K562 (cell line): ENCODE results near the gene WDR90. TPM values are rescaled to one million over a fixed set of nuclear protein-coding genes. Genes with fewer than 3 reads are reported as not detected.

Experiments
- ATAC-seq: fragments of 200-7000 bp; cut with Tn5 transposase; 3 replicates; pipeline ENCODE4 v1.9.1; 2020; ENCODE audit warnings: moderate library complexity
- Bru-seq: library from RNA; stranded (reverse); fragments of 400-500 nt; gene quantifications from one replicate; lab custom pipeline; 2021; lab: Mats Ljungman, UMichigan
- BruChase-seq, 2 experiments: library from RNA; stranded (reverse); fragments of 400-500 nt; gene quantifications; one replicate each; lab custom pipeline; 2021; lab: Mats Ljungman, UMichigan
- BruUV-seq: library from RNA; stranded (reverse); fragments of 400-500 nt; replicated peaks from 2 replicates; lab custom pipeline; 2021; lab: Mats Ljungman, UMichigan
- CTCF ChIA-PET: fragments of 300-600 bp; formaldehyde crosslinking; extraction: SDS; loops from one replicate; lab custom pipeline; 2021; ENCODE audit warnings: low intra/inter-chr PET ratio; lab: Yijun Ruan, JAX
- POLR2A ChIA-PET: fragments of 300-600, 350-650 bp; sonication (Branson Sonifier 250); formaldehyde crosslinking; extraction: SDS; loops from one replicate; lab custom pipeline; 2021; ENCODE audit warnings: antibody characterized with exemption, inconsistent platforms; lab: Yijun Ruan, JAX
- DNase-seq, 4 experiments: peaks; one replicate each; pipeline versions ENCODE4 v3.0.0 to v3.0.0-alpha.2; 2011 to 2018; ENCODE audit warnings: low spot score in 3 of 4, mixed read lengths in 3 of 4; ENCODE audit errors: extremely low read depth in 1 of 4
- FAIRE-seq: peaks from 2 replicates; lab custom pipeline; 2011; peaks lifted over from hg19 to GRCh38; lab: Jason Lieb, UNC
- H2AFZ ChIP-seq: 2 replicates; pipeline ENCODE4 v1.6.0; 2011; ENCODE audit warnings: low read depth, low read length, control low read depth, inconsistent platforms
- H3K27ac ChIP-seq: fragments of 200-600 bp; 3 replicates; pipeline ENCODE4 v1.8.0; 2011; ENCODE audit warnings: low read depth, mild to moderate bottlenecking, control low read depth, inconsistent platforms, low read length, moderate library complexity, mixed read lengths; ENCODE audit errors: extremely low read depth
- H3K27me3 ChIP-seq, 2 experiments: fragments of 300-600 bp in 1 of 2; 2 replicates in 1 of 2; 3 replicates in 1 of 2; pipeline versions ENCODE4 v1.6.0 to v1.8.0; 2011; ENCODE audit warnings: inconsistent platforms in 2 of 2, low read length in 2 of 2, mild to moderate bottlenecking in 1 of 2, mixed read lengths in 1 of 2, moderate library complexity in 1 of 2; ENCODE audit not compliant: control insufficient read depth in 2 of 2, insufficient read depth in 2 of 2
- H3K36me3 ChIP-seq: fragments of 300-600 bp; 3 replicates; pipeline ENCODE4 v1.8.0; 2011; ENCODE audit warnings: mild to moderate bottlenecking, low read length, inconsistent platforms; ENCODE audit not compliant: control insufficient read depth, insufficient read depth
- H3K4me1 ChIP-seq, 2 experiments: fragments of 200-600 bp in 1 of 2; replicated peaks in 1 of 2; 2 replicates in 1 of 2; 3 replicates in 1 of 2; pipeline versions ENCODE4 v1.5.1 to v1.8.0; 2011; ENCODE audit warnings: inconsistent platforms in 2 of 2, low read length in 2 of 2, mild to moderate bottlenecking in 1 of 2, mixed read lengths in 1 of 2, moderate library complexity in 1 of 2; ENCODE audit not compliant: control insufficient read depth in 2 of 2, insufficient read depth in 2 of 2
- H3K4me2 ChIP-seq: 2 replicates; pipeline ENCODE4 v1.6.1; 2011; ENCODE audit warnings: low read length, control low read depth, inconsistent platforms, mixed read lengths; ENCODE audit not compliant: insufficient read depth
- H3K4me3 ChIP-seq: fragments of 200-600 bp; sonication (generic), shearing (Covaris generic); 2 replicates; pipeline ENCODE4 v1.5.1; 2016; ENCODE audit warnings: control low read depth, inconsistent platforms
- H3K79me2 ChIP-seq: fragments of 200-600 bp; 3 replicates; pipeline ENCODE4 v1.8.0; 2011; ENCODE audit warnings: low read length, inconsistent platforms; ENCODE audit not compliant: control insufficient read depth, insufficient read depth
- H3K9ac ChIP-seq, 2 experiments: 2 replicates each; pipeline versions ENCODE4 v1.6.0 to v1.6.1; 2011; ENCODE audit warnings: low read depth in 2 of 2, low read length in 2 of 2, control low read depth in 1 of 2, inconsistent platforms in 1 of 2, mild to moderate bottlenecking in 1 of 2, mixed read lengths in 1 of 2; ENCODE audit not compliant: insufficient read depth in 1 of 2
- H3K9me1 ChIP-seq: one replicate; pipeline ENCODE4 v1.6.0; 2011; ENCODE audit warnings: inconsistent platforms, mild to moderate bottlenecking, low read length, moderate library complexity; ENCODE audit not compliant: control insufficient read depth, insufficient read depth
- H3K9me3 ChIP-seq: replicated peaks from 2 replicates; pipeline ENCODE4 v1.5.1; 2011; ENCODE audit warnings: low read depth, low read length, inconsistent platforms; ENCODE audit not compliant: control insufficient read depth, insufficient read depth
- H4K20me1 ChIP-seq: replicated peaks from 2 replicates; pipeline ENCODE4 v1.6.1; 2011; ENCODE audit warnings: low read length, inconsistent platforms, mixed read lengths; ENCODE audit not compliant: control insufficient read depth, insufficient read depth
- FOXP1 ChIP-seq: sonication (generic); formaldehyde crosslinking; IDR thresholded peaks from 2 replicates; pipeline ENCODE4 v1.8.0; 2022; ENCODE audit warnings: mild to moderate bottlenecking, missing genetic modification reagents
- FOXP4 ChIP-seq: sonication (generic); formaldehyde crosslinking; IDR thresholded peaks from 2 replicates; pipeline ENCODE4 v1.8.0; 2022; ENCODE audit warnings: mild to moderate bottlenecking, missing genetic modification reagents, borderline replicate concordance
- HES1 ChIP-seq: fragments of 450-650 bp; IDR thresholded peaks from 2 replicates; pipeline ENCODE4 v1.6.1; 2016; ENCODE audit warnings: low read depth, mild to moderate bottlenecking, moderate library complexity
- MCM2 ChIP-seq: fragments of 450-650 bp; IDR thresholded peaks from 2 replicates; pipeline ENCODE4 v1.6.1; 2017; ENCODE audit warnings: low read depth, mild to moderate bottlenecking
- SRSF1 ChIP-seq: fragments of 200-400 bp; formaldehyde crosslinking; IDR thresholded peaks from 2 replicates; pipeline ENCODE4 v1.6.1; 2017; ENCODE audit warnings: mild to moderate bottlenecking, low read depth, low read length, moderate library complexity
- YY1 ChIP-seq, 3 experiments: IDR thresholded peaks; 2 replicates each; pipeline ENCODE4 v1.6.1; 2011; ENCODE audit warnings: low read length in 2 of 3, mild to moderate bottlenecking in 2 of 3, moderate library complexity in 2 of 3, borderline replicate concordance in 1 of 3, control low read depth in 1 of 3, low read depth in 1 of 3; ENCODE audit not compliant: insufficient read depth in 3 of 3, insufficient replicate concordance in 2 of 3, control insufficient read depth in 1 of 3, insufficient read length in 1 of 3; ENCODE audit errors: extremely low read depth in 1 of 3
- ZBTB33 ChIP-seq: sonication (generic); formaldehyde crosslinking; IDR thresholded peaks from 2 replicates; pipeline ENCODE4 v1.8.1; 2023; ENCODE audit warnings: mild to moderate bottlenecking, missing genetic modification reagents
- ZBTB43 ChIP-seq: sonication (generic); formaldehyde crosslinking; IDR thresholded peaks from 2 replicates; pipeline ENCODE4 v1.8.0; 2023; ENCODE audit warnings: mild to moderate bottlenecking, missing genetic modification reagents
- WGBS: fragments of 100-300 bp; shearing (Covaris generic); methylation state at CpG from one replicate; pipeline ENCODE4 v1.1.6; 2016; ENCODE audit warnings: low coverage, mixed read lengths; ENCODE audit not compliant: insufficient coverage; ENCODE audit errors: missing lambda C conversion rate; 5-methylcytosine and 5-hydroxymethylcytosine counted together
- in situ Hi-C: fragments of 300-500 bp; cut with MboI; formaldehyde crosslinking; loops from 4 replicates; pipeline ENCODE4 v1.15.0; 2018; ENCODE audit warnings: inconsistent platforms, mixed read lengths
- intact Hi-C: fragments of 100-400 bp; cut with micrococcal nuclease; formaldehyde crosslinking; loops from 2 replicates; pipeline ENCODE4 v1.14.2; 2022
- long read RNA-seq, 3 experiments: library from polyadenylated mRNA in 2 of 3; library from RNA in 1 of 3; unstranded in 2 of 3; stranded (forward) in 1 of 3; transcript quantifications; one replicate each; pipeline ENCODE4 v2.0.0, GENCODE V29; 2019 to 2022
- polyA minus RNA-seq, 3 experiments: library from RNA; depleted of rRNA, polyadenylated mRNA; stranded (reverse); fragments of >200 nt; gene quantifications; 2 replicates each; pipeline ENCODE4 v1.2.3, GENCODE V29; 2011
- polyA plus RNA-seq, 8 experiments: library from polyadenylated mRNA; depleted of rRNA in 4 of 8; stranded (reverse) in 5 of 8; unstranded in 3 of 8; fragments of >200 nt; fragmentation: Nextera tagmentation in 2 of 8; fragmentation: Illumina TruSeq in 1 of 8; extraction: Ambion mirVana in 2 of 8; extraction: Trizol in 1 of 8; gene quantifications; 2 replicates each; pipeline versions ENCODE4 v1.2.1 to v1.2.3, GENCODE V29; 2011 to 2014; ENCODE audit warnings: inconsistent platforms in 1 of 8, missing spikeins in 1 of 8
- total RNA-seq, 7 experiments: library from RNA; depleted of rRNA in 6 of 7; stranded (reverse); fragments of >200 nt in 6 of 7; fragmentation: Illumina TruSeq in 2 of 7; extraction: Trizol in 2 of 7; gene quantifications; 2 replicates each; pipeline versions ENCODE4 v1.2.1 to v1.2.3, GENCODE V29; 2011 to 2021; ENCODE audit warnings: low replicate concordance in 1 of 7

WDR90 gene
- total RNA-seq (2011; cell fraction: chromatin; rRNA removed; ENCODE audit: low replicate concordance) = 25.8 and 70.2 TPM in 2 replicates
- total RNA-seq (2011; cell fraction: nucleolus; rRNA removed) = 50.4 and 60.9 TPM in 2 replicates
- total RNA-seq (2011; cell fraction: nucleoplasm; rRNA removed) = 29.8 and 30.4 TPM in 2 replicates
- total RNA-seq (2014; rRNA removed) = 4.9 and 6.5 TPM in 2 replicates
- total RNA-seq (2014; rRNA removed; fragmentation: Illumina TruSeq; extraction: Trizol) = 0.80 and 1.3 TPM in 2 replicates
- total RNA-seq (2015; rRNA removed; fragmentation: Illumina TruSeq; extraction: Trizol) = 3.0 and 3.3 TPM in 2 replicates
- total RNA-seq (2021) = 10.0 and 12.6 TPM in 2 replicates
- polyA plus RNA-seq (2011; rRNA removed) = 5.7 and 9.4 TPM in 2 replicates
- 3.8 and 9.9 TPM in 2 replicates for polyA plus RNA-seq (2011; cell fraction: cytosol; rRNA removed)
- 72.9 and 107 TPM in 2 replicates for polyA plus RNA-seq (2011; cell fraction: nucleus; rRNA removed)
- 6.3 and 9.5 TPM in 2 replicates for polyA plus RNA-seq (2012)
- polyA plus RNA-seq (2014; fragmentation: Illumina TruSeq; extraction: Trizol) = 1.4 and 4.3 TPM in 2 replicates
- under 1 TPM; 0.44 to 0.46 TPM for polyA plus RNA-seq (2014; fragmentation: Nextera tagmentation; extraction: Ambion mirVana)
- polyA plus RNA-seq (2014; rRNA removed) = 8.1 and 10.6 TPM in 2 replicates
- polyA minus RNA-seq (2011; rRNA and poly(A)+ RNA removed) = 1.0 and 1.4 TPM in 2 replicates
- 2.6 and 4.5 TPM in 2 replicates for polyA minus RNA-seq (2011; cell fraction: cytosol; rRNA and poly(A)+ RNA removed)
- 20.9 and 23.9 TPM in 2 replicates for polyA minus RNA-seq (2011; cell fraction: nucleus; rRNA and poly(A)+ RNA removed)
- percentile 40 among the genes with signal in this experiment for Bru-seq, nascent RNA
- BruChase-seq, experiment 1, labeled RNA remaining after a 2-hour chase = percentile 31 among the genes with signal in this experiment
- BruChase-seq, experiment 2, labeled RNA remaining after a 6-hour chase = percentile 38 among the genes with signal in this experiment
- long read RNA-seq, experiment 1, partial matches to known transcripts = 5 of 10 reads
- long read RNA-seq, experiment 1, other reads (novel, unspliced or antisense) = 2 of 10 reads
- long read RNA-seq, experiment 2, partial matches to known transcripts = 0 of 4 reads
- long read RNA-seq, experiment 2, other reads (novel, unspliced or antisense) = 3 of 4 reads
- long read RNA-seq, experiment 3, partial matches to known transcripts = 2 of 2 reads
- long read RNA-seq, experiment 3, other reads (novel, unspliced or antisense) = 0 of 2 reads

GRCh38 chr16:648781-649589 lies at the start of gene WDR90:
WDR90 (plus strand) TSS chr16:649365; CDS start chr16:649417, 52 bp downstream.
- no TSS peak for BruUV-seq
- no peak within 1 kb of the TSS for H3K4me2 ChIP-seq
- in situ Hi-C loops (no loop called here), intact Hi-C loops (no loop called here)
- no peak within 1 kb of the TSS for H3K27ac ChIP-seq
- no peaks in the 10 kb centered on the region for H3K9me3 ChIP-seq
- POLR2A ChIA-PET = interaction anchor here (0.6 to 0.7 kb wide), 2 partner anchors 10 to 81 kb away, joined by 3 to 4 read pairs; no protein-coding TSS in a partner anchor
- CTCF ChIA-PET = no interaction called here
- no peak within 1 kb of the TSS for H3K9ac ChIP-seq
- no peak for FAIRE-seq
- no peaks in the 10 kb centered on the region for H3K27me3 ChIP-seq
- no peak within 1 kb of the TSS for H2AFZ ChIP-seq
- H3K4me1 ChIP-seq = peaks cover 0 to 88% of the 10 kb centered on the region in 2 experiments; a peak in 3 of 5 replicates
- no peak for ATAC-seq
- peaks cover 22% of the 10 kb centered on the region for H3K79me2 ChIP-seq
- H4K20me1 ChIP-seq = no peaks in the 10 kb centered on the region
- no peak for DNase-seq
- H3K4me3 ChIP-seq = no peak within 1 kb of the TSS
- no peaks in the 10 kb centered on the region for H3K9me1 ChIP-seq
- 97% methylated on average over 39 of the region's 91 CpGs for WGBS
- H3K36me3 ChIP-seq = peaks cover 42% of the 10 kb centered on the region; the same call in 2 of the 3 replicates
- peak in 1 of 3 experiments; percentile 77 for TF ChIP-seq YY1 (IDR thresholded peaks at IDR 0.05; ENCODE audit: borderline replicate concordance in 1 of 3, control insufficient read depth in 1 of 3, extremely low read depth in 1 of 3, insufficient read depth in 3 of 3, insufficient read length in 1 of 3, insufficient replicate concordance in 2 of 3, low read depth in 1 of 3, low read length in 2 of 3)
- TF ChIP-seq ZBTB43 (CRISPR knock-in tag) = no peak
- no peak for TF ChIP-seq MCM2
- TF ChIP-seq ZBTB33 (CRISPR knock-in tag) = peak; percentile 98
- TF ChIP-seq FOXP4 (CRISPR knock-in tag) = no peak
- TF ChIP-seq FOXP1 (CRISPR knock-in tag) = no peak
- TF ChIP-seq HES1 = no peak
- no peak for TF ChIP-seq SRSF1
